ENCODE data around the gene KLC3. TPM values are rescaled to one million over a fixed set of nuclear protein-coding genes. Genes with fewer than 3 reads are reported as not detected.

The KLC3 gene
- total and polyA plus RNA-seq, 2 of the 8 experiments (the other 6 are each of a cell fraction or from before 2014, with no cell fraction given) = 1.3 to 2.8 TPM

DNA sequence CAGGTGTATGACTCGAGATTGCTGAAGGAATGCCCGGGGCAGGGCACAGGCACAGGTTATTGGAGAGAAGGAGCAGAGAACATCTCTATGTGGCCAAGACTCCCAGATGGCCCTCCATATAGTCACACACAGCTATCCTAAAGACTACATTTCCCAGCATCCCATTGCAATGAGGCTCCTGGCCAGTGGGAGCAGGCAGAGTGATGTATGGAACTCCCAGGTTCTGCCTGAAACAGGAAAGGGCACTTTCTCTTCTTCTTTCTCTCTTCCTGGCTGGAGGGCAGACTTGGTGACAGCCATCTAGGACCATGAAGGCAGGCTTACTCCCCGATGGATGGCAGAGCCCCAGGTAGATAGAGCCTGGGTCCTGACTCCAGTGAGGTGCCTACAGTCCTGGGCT lies 50.8 kb downstream of the KLC3 start:
- Histone ChIP-seq H2AK5ac (ENCODE audit: low read depth, low read length) (no peak overlapping the region), H3K27me3 (replicated peaks in 1 of 4; ENCODE audit: control insufficient read depth in 3 of 4, extremely low read depth in 1 of 4, insufficient read depth in 3 of 4, low read length in 3 of 4) (peaks cover 2 to 11% (median 5%) of the 10 kb centered on the region in 4 experiments; a peak in 6 of 7 replicates), H2BK120ac (replicated peaks; ENCODE audit: low read depth, low read length) (no peak overlapping the region), H2BK5ac (ENCODE audit: low read depth, low read length) (no peak overlapping the region; the same call in 1 of the 2 replicates), H4K91ac (replicated peaks; ENCODE audit: insufficient read length, low read length) (no peak overlapping the region), H3K56ac (replicated peaks; ENCODE audit: insufficient read length, low read depth, low read length) (no peak overlapping the region), H3K18ac (ENCODE audit: extremely low read depth, low read length) (no peak overlapping the region), H3K79me2 (ENCODE audit: control insufficient read depth in 1 of 2, insufficient read depth in 2 of 2, low read length in 2 of 2) (no peaks in the 10 kb centered on the region), H3K23ac (ENCODE audit: insufficient read length) (no peak overlapping the region), H4K20me1 (replicated peaks in 1 of 2; ENCODE audit: control insufficient read depth in 1 of 2, insufficient read depth in 2 of 2, low read length in 2 of 2) (no peaks in the 10 kb centered on the region), H4K5ac (ENCODE audit: insufficient read length, low read depth, low read length) (no peak overlapping the region), H3K14ac (ENCODE audit: insufficient read length) (no peak overlapping the region), H3K4ac (replicated peaks; ENCODE audit: insufficient read length, low read depth, low read length) (no peak overlapping the region), H2BK20ac (ENCODE audit: low read length) (no peak overlapping the region), H3K36me3 (ENCODE audit: control insufficient read depth in 2 of 4, insufficient read depth in 4 of 4, low read length in 3 of 4) (peaks cover 0 to under 1% (median 0%) of the 10 kb centered on the region in 4 experiments; a peak in 1 of 8 replicates), H3K4me2 (ENCODE audit: insufficient read depth in 1 of 2, low read depth in 2 of 2, low read length in 2 of 2) (no peak overlapping the region), H4K8ac (ENCODE audit: extremely low read depth, insufficient read depth, low read length) (peak overlapping the region; percentile 75), H2BK12ac (ENCODE audit: low read depth, low read length) (no peak overlapping the region), H3K79me1 (ENCODE audit: low read depth, low read length) (no peaks in the 10 kb centered on the region), H2AFZ (ENCODE audit: low read length) (no peak overlapping the region), H3K4me1 (replicated peaks in 1 of 4; ENCODE audit: control insufficient read depth in 3 of 4, insufficient read depth in 4 of 4, low read length in 3 of 4) (peaks cover 0 to 5% (median 2%) of the 10 kb centered on the region in 4 experiments; a peak in 4 of 7 replicates), H3K23me2 (ENCODE audit: low read depth, low read length) (peaks cover 7% of the 10 kb centered on the region), H2BK15ac (ENCODE audit: low read length) (no peak overlapping the region), H3K27ac (ENCODE audit: low read depth, low read length) (peak overlapping the region; percentile 23; the same call in 1 of the 2 replicates), H3K4me3 (ENCODE audit: extremely low read depth in 1 of 4, insufficient read depth in 2 of 4, low read depth in 3 of 4, low read length in 4 of 4) (no peak overlapping the region), H3K9ac (replicated peaks in 1 of 4; ENCODE audit: extremely low read depth in 1 of 4, low read depth in 3 of 4, low read length in 3 of 4) (no peak overlapping the region), H3K9me3 (ENCODE audit: insufficient read depth in 2 of 2, low read depth in 1 of 2, low read length in 1 of 2) (no peaks in the 10 kb centered on the region)
- 85% methylated on average over 3 of the region's 3 CpGs; no CpG with 5 or more reads in 1 of the 2 experiments for WGBS, 2 experiments (ENCODE audit: extremely low coverage in 1 of 2, insufficient coverage in 1 of 2, insufficient read length in 1 of 2, insufficient replicate concordance in 2 of 2, low coverage in 1 of 2, low lambda C conversion rate in 2 of 2, missing lambda C conversion rate in 1 of 2)
- CTCF ChIA-PET (ENCODE audit: partially characterized antibody) = interaction anchor here (0.8 to 2.2 kb wide), 5 partner anchors 8 to 20 kb away, joined by 3 to 9 read pairs (median 7); partner anchors contain the start of gene PPP1R13L
- FAIRE-seq (peak; percentile 87), DNase-seq (ENCODE audit: low read depth in 1 of 2, low spot score in 2 of 2) (no peak)
- TF ChIP-seq CHD2 (IDR thresholded peaks at IDR 0.05; ENCODE audit: low read length) (no peak), CREB1 (IDR thresholded peaks at IDR 0.05) (0 out of 2 replicates have a peak, but pooled peaks have one; percentile 9), SIX5 (IDR thresholded peaks at IDR 0.05; ENCODE audit: low read depth, low read length) (peak; percentile 75), YY1 (IDR thresholded peaks at IDR 0.05; ENCODE audit: low read depth, low read length) (peak; percentile 60; the same call in 1 of the 2 replicates)
- TF ChIP-seq, protein P1, sequence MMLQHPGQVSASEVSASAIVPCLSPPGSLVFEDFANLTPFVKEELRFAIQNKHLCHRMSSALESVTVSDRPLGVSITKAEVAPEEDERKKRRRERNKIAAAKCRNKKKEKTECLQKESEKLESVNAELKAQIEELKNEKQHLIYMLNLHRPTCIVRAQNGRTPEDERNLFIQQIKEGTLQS (IDR thresholded peaks at IDR 0.05; ENCODE audit: insufficient read depth, low read depth, low read length) = no peak
- POLR2A ChIA-PET (ENCODE audit: partially characterized antibody) = interaction anchor here (0.7 to 2.7 kb wide), 9 partner anchors 9 to 286 kb away, joined by 3 to 12 read pairs (median 3); partner anchors contain the start of gene PPP1R13L

Measured in H1 (cell line).